Smooth muscle cell (in vitro differentiated cells): ENCODE measurements around the gene ARAP3. TPM values are rescaled to one million over a fixed set of nuclear protein-coding genes. Genes with fewer than 3 reads are reported as not detected.
A peak's percentile ranks its signal among the peaks of the same experiment; 100 is the strongest.

Source experiments
- DNase-seq: peaks from one replicate; lab custom pipeline; 2025; ENCODE audit not compliant: unreplicated experiment; lab: John Stamatoyannopoulos, UW
- H2AFZ ChIP-seq: fragments of 200-600 bp; sonication (generic); 2 replicates; pipeline ENCODE4 v1.6.0; 2016; ENCODE audit warnings: antibody characterized with exemption, low read depth, mild to moderate bottlenecking
- H3F3A ChIP-seq: fragments of 200-600 bp; sonication (generic); 2 replicates; pipeline ENCODE4 v1.6.0; 2017; ENCODE audit warnings: antibody characterized with exemption, low read depth
- H3K27ac ChIP-seq: fragments of 200-600 bp; sonication (generic); 2 replicates; pipeline ENCODE4 v1.5.1; 2016; ENCODE audit warnings: low read depth, mild to moderate bottlenecking
- H3K27me3 ChIP-seq: fragments of 200-600 bp; sonication (generic); 2 replicates; pipeline ENCODE4 v1.6.1; 2016; ENCODE audit warnings: low read depth, mild to moderate bottlenecking
- H3K36me3 ChIP-seq: fragments of 200-600 bp; sonication (generic); 2 replicates; pipeline ENCODE4 v1.5.1; 2016; ENCODE audit warnings: low read depth
- H3K4me1 ChIP-seq: fragments of 200-600 bp; sonication (generic); 2 replicates; pipeline ENCODE4 v1.5.1; 2016; ENCODE audit warnings: low read depth
- H3K4me2 ChIP-seq: fragments of 200-600 bp; sonication (generic); 2 replicates; pipeline ENCODE4 v1.6.0; 2016; ENCODE audit warnings: mild to moderate bottlenecking
- H3K4me3 ChIP-seq: fragments of 200-600 bp; sonication (generic); 2 replicates; pipeline ENCODE4 v1.5.1; 2016; ENCODE audit warnings: mild to moderate bottlenecking
- H3K79me2 ChIP-seq: fragments of 200-600 bp; sonication (generic); 2 replicates; pipeline ENCODE4 v1.6.0; 2016; ENCODE audit warnings: low read depth, mild to moderate bottlenecking
- H3K9ac ChIP-seq: fragments of 200-600 bp; sonication (generic); 2 replicates; pipeline ENCODE4 v1.6.0; 2016; ENCODE audit warnings: low read depth
- H3K9me3 ChIP-seq: fragments of 200-600 bp; sonication (generic); replicated peaks from 2 replicates; pipeline ENCODE4 v1.5.1; 2016; ENCODE audit warnings: low read depth
- H4K20me1 ChIP-seq: fragments of 200-600 bp; sonication (generic); 2 replicates; pipeline ENCODE4 v1.6.0; 2016; ENCODE audit warnings: low read depth
- CTCF ChIP-seq: fragments of 200-600 bp; sonication (generic); IDR thresholded peaks from 2 replicates; pipeline ENCODE4 v1.5.1; 2017; ENCODE audit warnings: borderline replicate concordance, mild to moderate bottlenecking, antibody characterized with exemption; ENCODE audit not compliant: insufficient read depth, poor library complexity, severe bottlenecking
- WGBS: methylation state at CpG from one replicate; pipeline ENCODE4 v1.1.7; 2016; ENCODE audit warnings: low lambda C conversion rate; 5-methylcytosine and 5-hydroxymethylcytosine counted together
- polyA plus RNA-seq: library from polyadenylated mRNA; unstranded; fragments of >200 nt; fragmentation: Nextera tagmentation; extraction: Ambion mirVana; gene quantifications from 2 replicates; pipeline ENCODE4 v1.2.1, GENCODE V29; 2016
- total RNA-seq: library from RNA; depleted of rRNA; stranded (reverse); fragments of >200 nt; gene quantifications from 2 replicates; pipeline ENCODE4 v1.2.3, GENCODE V29; 2014

Gene ARAP3
- total and polyA plus RNA-seq, 2 experiments from 2014 or later = 9.4 to 11.1 TPM

GRCh38 chr5:141635646-141636045 is 46.4 kb downstream of the ARAP3 start:
- peaks cover 56% of the 10 kb centered on the region for H3K79me2 ChIP-seq
- H3K4me1 ChIP-seq = peaks cover 16% of the 10 kb centered on the region
- H3K4me3 ChIP-seq = peak overlapping the region; percentile 95
- H3K36me3 ChIP-seq = no peaks in the 10 kb centered on the region
- no peak overlapping the region for H3K27ac ChIP-seq
- H3K9me3 ChIP-seq = no peaks in the 10 kb centered on the region
- no peaks in the 10 kb centered on the region for H3F3A ChIP-seq
- no peak for TF ChIP-seq CTCF
- DNase-seq = no peak
- H4K20me1 ChIP-seq = peaks cover 58% of the 10 kb centered on the region
- no peak overlapping the region for H3K9ac ChIP-seq
- H3K4me2 ChIP-seq = peak overlapping the region; percentile 99
- 66% methylated on average over 7 of the region's 7 CpGs for WGBS
- no peak overlapping the region for H2AFZ ChIP-seq
- no peaks in the 10 kb centered on the region for H3K27me3 ChIP-seq

- no peaks in the 10 kb centered on the region for H3K9me3 ChIP-seq
- WGBS = 89% methylated on average over 6 of the region's 6 CpGs
- no peak overlapping the region for H3K27ac ChIP-seq
- no peak for DNase-seq
- H3K9ac ChIP-seq = no peak overlapping the region
- no peak overlapping the region for H2AFZ ChIP-seq
- H3F3A ChIP-seq = no peaks in the 10 kb centered on the region
- TF ChIP-seq CTCF = no peak
- H3K27me3 ChIP-seq = no peaks in the 10 kb centered on the region
- H3K4me2 ChIP-seq = peak overlapping the region; percentile 99
- no peak overlapping the region for H3K4me3 ChIP-seq
- H4K20me1 ChIP-seq = peaks cover 68% of the 10 kb centered on the region
- no peaks in the 10 kb centered on the region for H3K36me3 ChIP-seq
- H3K4me1 ChIP-seq = peaks cover 16% of the 10 kb centered on the region
- H3K79me2 ChIP-seq = peaks cover 65% of the 10 kb centered on the region
Measured at GRCh38 chr5:141634720-141635119, 47.3 kb downstream of the ARAP3 start.

- no peak overlapping the region for H3K4me3 ChIP-seq
- DNase-seq = no peak
- no peaks in the 10 kb centered on the region for H3F3A ChIP-seq
- H3K9ac ChIP-seq = no peak overlapping the region
- H2AFZ ChIP-seq = no peak overlapping the region
- no peaks in the 10 kb centered on the region for H3K9me3 ChIP-seq
- H3K4me1 ChIP-seq = peaks cover 16% of the 10 kb centered on the region
- no peak for TF ChIP-seq CTCF
- no peak overlapping the region for H3K4me2 ChIP-seq
- WGBS = 95% methylated on average over 5 of the region's 5 CpGs
- H3K27me3 ChIP-seq = no peaks in the 10 kb centered on the region
- H3K27ac ChIP-seq = no peak overlapping the region
- no peaks in the 10 kb centered on the region for H3K36me3 ChIP-seq
- peaks cover 75% of the 10 kb centered on the region for H4K20me1 ChIP-seq
- peaks cover 65% of the 10 kb centered on the region for H3K79me2 ChIP-seq
Measured at GRCh38 chr5:141633871-141634561, 48.0 kb downstream of the ARAP3 start.

- Histone ChIP-seq H2AFZ (no peak overlapping the region), H3K9me3 (no peaks in the 10 kb centered on the region), H3K27ac (no peak overlapping the region), H3K79me2 (peaks cover 65% of the 10 kb centered on the region), H3K36me3 (no peaks in the 10 kb centered on the region), H3K27me3 (no peaks in the 10 kb centered on the region), H3K4me1 (peaks cover 15% of the 10 kb centered on the region), H3F3A (no peaks in the 10 kb centered on the region), H3K9ac (no peak overlapping the region), H3K4me3 (no peak overlapping the region), H4K20me1 (peaks cover 78% of the 10 kb centered on the region), H3K4me2 (no peak overlapping the region)
- no peak for DNase-seq
- 94% methylated on average over 2 of the region's 2 CpGs for WGBS
- no peak for TF ChIP-seq CTCF
Measured at GRCh38 chr5:141632650-141633049, 49.4 kb downstream of the ARAP3 start.
